Suprapubic skin (tissue), 3 donors: ENCODE results near the gene PPM1A.

Source experiments
- CTCF ChIP-seq, 2 donors: fragments of 200-600 bp in 1 of 2; fragments of 450-650 bp in 1 of 2; sonication (generic) in 1 of 2; IDR thresholded peaks; one replicate each; pipeline ENCODE4 v1.5.1; 2016 to 2019; ENCODE audit warnings: antibody characterized with exemption in 2 of 2, mild to moderate bottlenecking in 1 of 2, moderate library complexity in 1 of 2
- POLR2AphosphoS5 ChIP-seq, 3 donors: sonication (generic); formaldehyde crosslinking; IDR thresholded peaks; one replicate each; pipeline ENCODE4 v1.6.1; 2017; ENCODE audit warnings: antibody characterized with exemption in 3 of 3

GRCh38 chr14:60304509-60304908, 55.5 kb downstream of the PPM1A start:
- no peak for TF ChIP-seq POLR2AphosphoS5 (IDR thresholded peaks at IDR 0.05)
- TF ChIP-seq CTCF (IDR thresholded peaks at IDR 0.05), result no peak
